Measurements from ENCODE around the gene SLC66A2.

- TF ChIP-seq CTCF (IDR thresholded peaks at IDR 0.05), result no peak
- TF ChIP-seq POLR2A (IDR thresholded peaks at IDR 0.05), result no peak
Observed at GRCh38 chr18:79970419-79971133, 19.1 kb upstream of the SLC66A2 start.

Data from adrenal gland (tissue), 5 donors.